Fibroblast of the aortic adventitia (primary cell): ENCODE measurements around the gene RTKN2. TPM values are rescaled to one million over a fixed set of nuclear protein-coding genes. Genes with fewer than 3 reads are reported as not detected.

Experiments
- DNase-seq: peaks from one replicate; pipeline ENCODE4 v3.0.0-alpha.2; 2010; ENCODE audit warnings: low read depth
- H3K4me3 ChIP-seq: 2 replicates; pipeline ENCODE4 v1.5.1; 2011; ENCODE audit warnings: low read depth, mild to moderate bottlenecking, control low read depth, low read length, moderate library complexity
- total RNA-seq: library from RNA; depleted of rRNA; stranded (reverse); fragments of >200 nt; gene quantifications from 2 replicates; pipeline ENCODE4 v1.2.3, GENCODE V29; 2012; ENCODE audit warnings: low replicate concordance
- TF ChIP-seq, protein P1 (sequence below): IDR thresholded peaks from 2 replicates; pipeline ENCODE4 v1.5.1; 2011; ENCODE audit warnings: mild to moderate bottlenecking, low read length, control low read depth, inconsistent platforms; ENCODE audit not compliant: insufficient read depth

The RTKN2 gene
- total RNA-seq, 1 donor = 11.9 TPM

DNA sequence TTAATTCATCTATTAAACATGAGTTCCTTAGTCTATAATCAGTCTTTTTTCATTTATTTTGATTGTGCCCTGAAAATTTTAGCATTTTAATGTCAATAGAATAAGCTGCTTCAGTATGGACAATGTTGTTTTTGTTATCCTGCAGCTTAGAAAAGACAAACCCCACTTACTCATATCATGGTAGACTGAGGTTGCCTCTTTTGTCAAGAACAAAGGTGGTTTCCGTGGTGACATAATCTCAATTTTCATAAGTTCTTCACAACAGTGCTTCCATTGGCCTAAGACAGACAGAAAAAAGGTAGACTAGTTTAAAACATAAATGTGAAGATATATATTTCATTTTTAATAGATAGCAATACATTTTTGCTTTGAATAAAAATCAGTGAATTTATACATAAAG lies 69.1 kb downstream of the RTKN2 start:
- DNase-seq = no peak
- TF ChIP-seq, protein P1, sequence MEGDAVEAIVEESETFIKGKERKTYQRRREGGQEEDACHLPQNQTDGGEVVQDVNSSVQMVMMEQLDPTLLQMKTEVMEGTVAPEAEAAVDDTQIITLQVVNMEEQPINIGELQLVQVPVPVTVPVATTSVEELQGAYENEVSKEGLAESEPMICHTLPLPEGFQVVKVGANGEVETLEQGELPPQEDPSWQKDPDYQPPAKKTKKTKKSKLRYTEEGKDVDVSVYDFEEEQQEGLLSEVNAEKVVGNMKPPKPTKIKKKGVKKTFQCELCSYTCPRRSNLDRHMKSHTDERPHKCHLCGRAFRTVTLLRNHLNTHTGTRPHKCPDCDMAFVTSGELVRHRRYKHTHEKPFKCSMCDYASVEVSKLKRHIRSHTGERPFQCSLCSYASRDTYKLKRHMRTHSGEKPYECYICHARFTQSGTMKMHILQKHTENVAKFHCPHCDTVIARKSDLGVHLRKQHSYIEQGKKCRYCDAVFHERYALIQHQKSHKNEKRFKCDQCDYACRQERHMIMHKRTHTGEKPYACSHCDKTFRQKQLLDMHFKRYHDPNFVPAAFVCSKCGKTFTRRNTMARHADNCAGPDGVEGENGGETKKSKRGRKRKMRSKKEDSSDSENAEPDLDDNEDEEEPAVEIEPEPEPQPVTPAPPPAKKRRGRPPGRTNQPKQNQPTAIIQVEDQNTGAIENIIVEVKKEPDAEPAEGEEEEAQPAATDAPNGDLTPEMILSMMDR = no peak
- H3K4me3 ChIP-seq = no peak overlapping the region

DNA sequence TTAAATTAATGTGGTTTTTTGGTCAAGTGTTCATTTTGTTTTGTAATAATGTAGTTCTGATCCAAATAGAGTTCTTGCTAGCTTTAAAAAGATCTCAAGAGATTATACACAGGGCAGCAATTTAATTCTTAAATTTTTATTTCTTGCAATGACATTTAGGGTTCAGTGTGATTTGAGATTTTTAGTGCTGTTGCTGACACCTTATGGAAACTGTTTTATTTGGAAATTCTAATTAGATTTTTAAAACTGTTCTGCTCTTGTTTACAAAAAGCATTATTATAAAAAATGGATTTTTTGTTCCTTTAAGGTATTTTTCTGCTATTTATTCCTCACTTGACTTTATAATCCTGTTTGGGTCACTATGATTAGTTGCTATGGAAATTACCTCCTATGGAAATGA lies 72.1 kb downstream of the RTKN2 start:
- TF ChIP-seq, protein P1 = no peak
- H3K4me3 ChIP-seq = no peak overlapping the region
- no peak for DNase-seq

DNA sequence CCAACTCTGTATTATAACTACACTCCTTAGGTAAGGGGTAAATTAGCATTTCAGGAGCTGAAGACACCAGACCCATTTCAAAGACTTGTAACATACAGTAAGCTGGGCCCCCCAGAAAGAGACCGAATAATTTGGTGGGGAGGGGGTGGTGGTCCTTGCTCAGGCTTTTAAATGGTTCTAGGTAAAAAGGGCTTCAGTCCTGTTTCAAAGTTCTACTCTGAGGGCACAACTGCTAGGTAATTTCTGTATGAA lies 73.0 kb downstream of the RTKN2 start:
- TF ChIP-seq, protein P1 = no peak
- H3K4me3 ChIP-seq = no peak overlapping the region
- no peak for DNase-seq

DNA sequence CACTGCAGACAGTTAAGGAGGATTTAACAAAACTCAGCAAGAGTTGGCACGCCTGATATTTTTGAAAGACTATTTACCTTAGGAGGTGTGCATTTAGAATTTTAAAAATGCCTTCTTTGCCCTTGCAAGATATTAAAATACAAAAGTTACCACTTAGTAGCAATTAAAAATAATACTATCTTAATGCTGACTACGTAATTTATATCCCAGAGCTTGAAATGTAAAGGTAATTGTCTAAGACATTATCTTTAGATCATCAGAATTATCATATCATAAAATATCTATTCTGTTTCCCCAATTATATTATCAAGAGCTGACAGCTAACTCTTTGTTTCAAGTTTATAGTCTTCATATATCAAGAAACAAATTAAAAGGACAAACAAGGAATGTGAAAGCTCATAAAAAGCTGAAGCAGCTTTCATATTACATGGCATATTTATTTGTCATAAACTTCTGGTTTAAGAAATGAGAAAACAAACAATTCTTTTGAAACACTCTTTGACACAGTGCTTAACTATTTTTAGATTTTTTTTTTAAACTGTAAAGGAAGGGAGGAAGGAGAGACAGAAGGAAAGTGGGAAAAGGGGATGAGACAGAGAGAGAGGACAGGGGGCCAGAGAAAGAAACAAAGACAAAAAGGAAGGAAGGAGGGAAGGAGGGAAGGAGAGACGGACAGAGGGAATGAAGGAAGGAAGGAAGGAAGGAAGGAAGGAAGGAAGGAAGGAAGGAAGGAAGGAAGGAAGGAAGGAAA lies 73.5 kb downstream of the RTKN2 start:
- H3K4me3 ChIP-seq = no peak overlapping the region
- TF ChIP-seq, protein P1 = no peak
- DNase-seq = no peak

DNA sequence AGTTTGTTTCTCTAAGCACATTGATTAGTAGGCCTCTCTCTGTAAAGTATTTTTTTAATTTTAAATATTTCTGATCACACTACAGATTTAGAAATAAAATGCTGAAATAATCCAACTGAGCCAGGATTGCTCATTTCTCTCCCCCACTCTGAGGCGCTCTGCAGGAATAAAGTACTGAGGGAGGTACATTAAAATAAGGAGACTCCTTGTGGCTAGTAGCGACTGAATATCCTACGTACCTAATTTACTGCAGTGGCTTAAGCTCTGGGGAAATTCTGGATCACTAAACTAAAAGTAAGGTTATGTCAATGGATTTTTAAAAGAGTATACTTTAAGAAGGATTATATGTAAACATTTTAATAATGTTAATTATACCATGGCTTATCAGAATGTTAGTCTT lies 75.2 kb downstream of the RTKN2 start:
- DNase-seq = no peak

DNA sequence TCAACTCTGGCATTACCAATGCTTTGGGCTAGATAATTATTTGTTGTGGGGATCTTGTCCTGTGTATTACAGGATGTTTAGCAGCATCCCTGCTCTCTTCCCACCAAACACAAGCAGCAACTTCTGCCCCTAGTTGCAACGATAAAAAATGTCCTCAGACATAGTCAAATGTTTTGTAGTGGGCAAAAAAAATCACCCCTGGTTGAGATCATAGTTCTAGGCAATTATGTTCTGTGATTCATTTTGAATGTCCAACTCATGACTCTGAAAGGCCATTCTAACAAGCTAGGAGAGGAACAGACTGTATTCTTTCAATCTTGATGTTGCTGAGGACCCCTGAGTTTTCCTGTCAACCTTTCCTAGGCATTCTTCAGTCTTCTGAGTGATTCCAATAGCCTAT lies 79.5 kb downstream of the RTKN2 start:
- TF ChIP-seq, protein P1 = no peak

More for the DNA sequence above, 75.2 kb downstream of the RTKN2 start:
- TF ChIP-seq, protein P1 = no peak
- H3K4me3 ChIP-seq = no peak overlapping the region

DNA sequence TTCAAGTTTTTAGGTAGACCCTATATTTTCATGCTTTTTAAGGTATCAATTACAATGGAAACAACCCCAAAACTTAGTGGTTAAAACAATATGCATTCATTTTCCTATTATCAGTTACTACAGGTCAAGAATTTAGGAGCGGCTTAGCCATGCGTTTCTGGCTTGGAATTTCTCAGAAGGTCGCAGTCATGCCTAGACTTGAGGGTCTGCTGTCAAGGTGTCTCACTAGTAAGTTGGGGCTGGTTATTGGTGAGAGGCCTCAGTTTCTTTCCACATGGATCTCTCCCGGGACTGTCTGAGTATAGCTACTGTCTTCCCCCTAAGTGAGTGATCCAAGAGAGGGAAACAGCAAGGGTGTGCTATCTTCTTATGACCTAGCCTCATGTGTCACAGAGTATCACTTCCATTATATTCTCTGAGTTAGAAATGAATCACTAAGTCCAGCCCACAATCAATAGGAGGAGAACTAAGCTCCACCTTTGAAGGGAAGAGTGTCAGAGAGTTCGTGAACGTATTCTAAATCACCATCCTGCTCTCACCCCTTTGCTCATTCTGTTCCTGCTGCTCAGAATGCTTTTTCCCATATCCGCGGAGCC lies 80.5 kb downstream of the RTKN2 start:
- H3K4me3 ChIP-seq = no peak overlapping the region
- TF ChIP-seq, protein P1 = no peak
- no peak for DNase-seq

More for the DNA sequence above, 79.5 kb downstream of the RTKN2 start:
- no peak overlapping the region for H3K4me3 ChIP-seq
- no peak for DNase-seq
